ENCODE measurements around the gene PRDX2. TPM values are rescaled to one million over a fixed set of nuclear protein-coding genes. Genes with fewer than 3 reads are reported as not detected.
"Not testable (repeated sequence)": the region's sequence is repeated elsewhere in the genome, so short reads cannot be mapped to it uniquely, and the experiment has no call there.

The PRDX2 gene
- total RNA-seq, 1 donor from 2014 or later, result 112 TPM

DNA sequence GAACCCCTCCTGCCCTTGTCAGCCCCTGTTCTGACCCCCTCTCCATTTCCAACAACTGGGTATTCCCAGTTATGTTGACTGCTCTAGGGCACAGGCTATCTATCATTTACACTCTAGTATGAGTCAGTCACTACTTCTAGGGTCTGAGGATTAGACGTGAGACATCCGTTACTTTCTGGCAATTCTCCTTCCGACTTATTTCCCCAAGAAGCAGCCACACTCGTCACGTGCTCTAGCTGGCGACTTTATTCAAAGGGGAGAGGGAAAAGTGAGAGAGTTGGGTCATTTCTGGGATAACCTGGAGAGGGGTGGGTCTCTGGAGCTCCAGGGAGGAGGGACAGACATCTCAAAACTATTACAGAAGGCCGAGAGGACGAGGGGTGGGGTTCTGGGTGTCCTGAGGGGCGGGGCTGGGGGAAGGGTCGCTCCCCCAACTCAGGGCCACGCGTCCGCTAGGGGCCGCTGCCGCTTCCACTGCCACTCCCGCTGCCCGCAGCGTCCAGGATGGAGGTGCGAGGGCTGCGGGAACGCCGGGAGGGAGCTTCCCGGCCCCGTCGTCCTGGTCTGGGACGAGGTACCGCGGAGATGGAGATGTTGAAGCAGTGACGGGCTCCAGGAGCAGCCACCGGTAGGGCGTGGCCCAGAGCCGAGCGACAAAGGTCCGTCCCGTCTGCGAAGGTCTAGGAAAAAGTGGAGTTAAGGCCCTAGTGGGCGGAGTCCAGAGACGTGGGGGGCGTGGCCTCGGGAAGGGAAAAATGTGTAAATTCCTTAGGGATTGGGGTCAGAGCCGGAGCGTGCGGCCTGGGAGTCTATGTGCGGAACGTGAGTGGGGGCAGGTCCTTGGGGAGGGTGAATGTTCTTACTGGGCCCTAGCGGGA lies 23.9 kb upstream of the PRDX2 start:
- no peak for DNase-seq (ENCODE audit: low spot score)

- DNase-seq (ENCODE audit: low spot score), result no peak
Measured at GRCh38 chr19:12821761-12822160, 20.2 kb upstream of the PRDX2 start.

DNA sequence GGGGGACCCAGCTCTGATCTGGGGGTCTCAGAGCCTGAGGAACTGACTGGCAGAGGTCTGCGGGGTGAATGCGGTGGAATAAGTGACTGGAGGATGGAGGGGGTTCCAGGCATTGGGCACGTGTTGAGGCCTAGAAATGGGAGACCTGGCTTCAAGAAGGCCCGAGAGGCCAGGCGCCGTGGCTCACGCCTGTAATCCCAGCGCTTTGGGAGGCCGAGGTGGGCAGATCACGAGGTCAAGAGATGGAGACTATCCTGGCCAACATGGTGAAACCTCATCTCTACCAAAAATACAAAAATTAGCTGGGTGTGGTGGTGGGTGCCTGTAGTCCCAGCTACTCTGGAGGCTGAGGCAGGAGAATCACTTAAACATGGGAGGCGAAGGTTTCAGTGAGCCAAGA lies 16.2 kb upstream of the PRDX2 start:
- DNase-seq (ENCODE audit: low spot score), result not testable (repeated sequence)

GRCh38 chr19:12817188-12817587 lies 15.6 kb upstream of the PRDX2 start:
- not testable (repeated sequence) for DNase-seq (ENCODE audit: low spot score)

DNA sequence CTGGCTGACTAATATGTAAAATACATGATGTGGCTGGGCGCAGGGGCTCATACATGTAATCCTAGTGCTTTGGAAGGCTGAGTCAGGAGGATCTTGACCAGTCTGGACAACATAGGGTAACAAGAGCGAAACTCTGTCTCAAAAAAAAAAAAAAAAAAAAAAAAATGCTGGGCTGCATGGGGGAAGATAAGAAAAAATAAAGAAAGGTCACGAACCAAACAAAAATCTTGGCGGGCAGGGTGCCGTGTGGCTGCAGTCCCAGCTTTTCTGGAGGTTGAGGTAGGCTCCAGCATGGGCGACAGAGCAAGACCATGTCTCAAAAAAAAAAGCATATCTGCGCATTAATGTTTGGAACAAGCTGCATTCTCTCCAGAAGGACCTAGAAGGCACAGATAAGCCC lies 13.5 kb upstream of the PRDX2 start:
- no peak for DNase-seq (ENCODE audit: low spot score)

- DNase-seq (ENCODE audit: low spot score), result peak; percentile 92
Measured at GRCh38 chr19:12806242-12807081, 4.9 kb upstream of the PRDX2 start, which contains the start of gene RNASEH2A. RNASEH2A (plus strand) TSS chr19:12806584; CDS start chr19:12806674, 90 bp downstream.

DNA sequence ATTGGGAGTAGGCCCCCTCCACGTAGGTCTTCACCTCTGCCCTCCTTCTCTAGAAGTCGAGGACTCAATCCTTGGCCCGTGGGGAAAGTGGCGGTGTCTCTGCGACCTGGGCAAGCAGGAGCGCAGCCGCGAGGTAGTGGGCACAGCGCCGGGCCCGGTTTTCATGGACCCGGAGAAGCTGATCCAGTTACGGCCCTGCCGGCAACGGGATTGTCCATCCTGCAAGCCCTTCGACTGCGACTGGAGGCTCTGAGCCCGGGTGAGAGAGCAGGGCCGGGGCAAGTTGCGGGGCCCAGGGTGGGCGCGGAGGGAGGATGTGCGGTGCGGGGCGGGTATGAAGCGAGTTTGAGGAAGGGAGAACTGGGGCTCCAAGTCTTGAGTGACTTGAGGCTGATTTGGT lies 2.5 kb upstream of the PRDX2 start:
- DNase-seq (ENCODE audit: low spot score), result no peak

- peak; percentile 14 for DNase-seq (ENCODE audit: low spot score)
Measured at GRCh38 chr19:12802267-12803106, 887 bp upstream of the PRDX2 start.

GRCh38 chr19:12800923-12801465 lies 606 bp downstream of the PRDX2 start:
- peak; percentile 11 for DNase-seq (ENCODE audit: low spot score)

- no peak for DNase-seq (ENCODE audit: low spot score)
Measured at GRCh38 chr19:12800466-12800770, 1.2 kb downstream of the PRDX2 start.

DNA sequence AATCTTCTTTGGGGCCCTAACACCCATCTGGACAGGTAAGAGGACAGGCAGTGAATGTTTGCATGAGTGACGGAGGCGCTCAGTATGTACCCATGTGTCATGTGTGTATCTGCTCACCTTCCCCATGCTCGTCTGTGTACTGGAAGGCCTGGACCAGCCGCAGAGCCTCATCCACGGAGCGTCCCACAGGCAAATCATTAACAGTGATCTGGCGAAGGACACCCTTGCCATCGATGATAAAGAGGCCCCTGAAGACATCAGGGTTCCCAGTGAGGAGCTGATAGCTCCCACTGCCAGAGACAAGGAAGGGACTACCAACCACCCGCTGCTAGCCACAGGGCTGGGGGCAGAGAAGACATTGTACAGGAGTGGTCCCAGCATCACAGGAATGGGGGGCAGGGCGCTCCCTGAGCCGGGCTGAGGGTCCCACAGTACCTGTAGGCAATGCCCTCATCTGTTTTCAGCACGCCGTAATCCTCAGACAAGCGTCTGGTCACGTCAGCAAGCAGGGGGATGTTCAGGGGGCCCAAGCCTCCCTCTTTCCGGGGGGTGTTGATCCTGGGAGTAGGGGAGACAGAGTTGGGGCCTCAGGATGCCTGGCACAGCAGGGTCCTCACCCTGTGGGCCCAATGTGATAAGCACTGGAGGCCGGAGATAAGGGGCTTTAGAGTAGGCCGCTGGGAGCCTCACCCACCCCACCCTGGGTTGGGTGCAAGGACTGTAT lies 1.7 kb downstream of the PRDX2 start:
- no peak for DNase-seq (ENCODE audit: low spot score)

- DNase-seq (ENCODE audit: low spot score), result not testable (repeated sequence)
Measured at GRCh38 chr19:12797607-12798006, 4.0 kb downstream of the PRDX2 start.

DNA sequence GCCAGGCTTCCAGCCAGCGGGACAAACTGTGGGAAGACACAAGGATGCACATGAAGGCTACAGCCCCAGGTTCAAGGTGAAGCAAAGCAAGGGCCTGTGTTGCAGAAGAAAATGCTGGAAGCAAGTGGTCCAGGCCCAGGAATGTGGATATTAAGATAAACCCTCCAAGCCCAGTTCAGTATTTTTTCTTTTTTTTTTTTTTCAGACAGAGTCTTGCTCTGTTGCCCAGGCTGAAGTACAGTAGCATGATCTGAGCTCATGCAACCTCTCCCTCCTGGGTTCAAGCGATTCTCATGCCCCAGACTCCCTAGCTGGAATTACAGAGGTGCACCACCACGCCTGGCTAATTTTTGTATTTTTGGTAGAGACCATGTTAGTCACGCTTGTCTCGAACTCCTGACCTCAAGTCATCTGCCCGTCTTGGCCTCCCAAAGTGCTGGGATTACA lies 4.4 kb downstream of the PRDX2 start:
- DNase-seq (ENCODE audit: low spot score), result no peak

GRCh38 chr19:12796146-12797071 lies 5.2 kb downstream of the PRDX2 start:
- DNase-seq (ENCODE audit: low spot score), result peak; percentile 92

DNA sequence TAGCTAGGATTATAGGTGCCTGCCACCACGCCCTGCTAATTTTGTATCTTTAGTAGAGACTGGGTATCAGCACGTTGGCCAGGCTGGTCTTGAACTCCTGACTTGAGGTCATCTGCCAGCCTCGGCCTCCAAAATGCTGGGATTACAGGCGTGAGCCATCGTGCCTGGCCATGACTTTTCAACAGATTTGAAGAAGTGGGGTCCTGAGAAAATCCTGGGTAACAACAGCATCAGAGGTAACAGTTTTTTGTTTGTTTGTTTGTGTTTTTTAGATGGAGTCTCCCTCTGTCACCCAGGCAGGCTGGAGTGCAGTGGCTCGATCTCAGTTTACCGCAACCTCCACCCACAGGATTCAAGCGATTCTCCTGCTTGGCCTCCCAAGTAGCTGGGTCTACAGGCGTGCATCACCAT lies 6.6 kb downstream of the PRDX2 start:
- DNase-seq (ENCODE audit: low spot score), result no peak

DNA sequence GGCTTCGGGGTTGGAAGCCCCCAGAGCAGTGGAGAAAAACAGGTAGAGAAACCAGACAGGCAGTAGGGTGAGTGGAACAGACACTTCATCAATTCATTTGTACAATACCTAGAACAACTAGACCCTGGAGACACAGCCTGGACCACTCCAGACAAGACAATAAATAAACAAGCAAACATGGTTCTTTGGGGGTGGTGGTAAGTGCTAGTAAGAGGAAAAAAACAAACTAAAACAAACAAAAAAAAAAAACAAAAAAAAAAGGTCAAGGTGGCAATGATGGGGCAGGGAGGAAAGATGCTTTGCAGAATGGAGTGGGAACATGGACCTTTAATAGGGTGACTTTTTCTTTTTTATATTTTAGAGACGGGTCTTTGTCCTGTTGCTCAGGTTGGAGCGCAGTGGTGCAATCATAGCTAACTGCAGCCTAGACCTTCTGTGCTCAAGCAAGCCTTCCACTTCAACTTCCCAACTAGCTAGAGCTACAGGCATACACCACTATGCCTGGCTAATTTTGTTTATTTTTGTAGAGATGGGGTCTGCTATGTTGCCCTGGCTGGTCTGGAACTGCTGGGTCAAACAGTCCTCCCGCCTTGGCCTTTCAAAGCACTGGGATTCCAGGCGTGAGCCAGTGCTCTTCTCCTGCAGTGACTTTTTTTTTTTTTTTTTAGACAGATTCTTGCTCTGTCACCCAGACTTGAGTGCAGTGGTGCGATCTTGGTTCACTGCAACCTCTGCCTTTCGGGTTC lies 7.2 kb downstream of the PRDX2 start:
- peak; percentile 25 for DNase-seq (ENCODE audit: low spot score)

GRCh38 chr19:12793290-12794195 lies 8.1 kb downstream of the PRDX2 start:
- DNase-seq (ENCODE audit: low spot score), result peak; percentile 96

DNA sequence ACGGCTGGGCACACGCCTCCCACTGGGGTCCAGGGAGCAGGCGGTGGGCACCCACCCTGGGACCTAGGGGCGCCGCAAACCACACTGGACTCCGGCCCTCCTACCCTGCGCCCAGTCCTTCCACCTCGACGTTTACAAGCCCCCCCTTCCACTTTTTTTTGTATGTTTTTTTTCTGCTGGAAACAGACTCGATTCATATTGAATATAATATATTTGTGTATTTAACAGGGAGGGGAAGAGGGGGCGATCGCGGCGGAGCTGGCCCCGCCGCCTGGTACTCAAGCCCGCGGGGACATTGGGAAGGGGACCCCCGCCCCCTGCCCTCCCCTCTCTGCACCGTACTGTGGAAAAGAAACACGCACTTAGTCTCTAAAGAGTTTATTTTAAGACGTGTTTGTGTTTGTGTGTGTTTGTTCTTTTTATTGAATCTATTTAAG lies 8.7 kb downstream of the PRDX2 start:
- no peak for DNase-seq (ENCODE audit: low spot score)
